Measurements from ENCODE around the gene KCNS1. TPM values are rescaled to one million over a fixed set of nuclear protein-coding genes. Genes with fewer than 3 reads are reported as not detected.

Gene KCNS1
- total RNA-seq, 1 donor from 2014 or later = 0.49 TPM

- intact Hi-C loops (cut with micrococcal nuclease) = no loop called here
- Mint-ChIP-seq H3K4me1 (ENCODE audit: low read depth) (peaks cover 51% of the 10 kb centered on the region), H3K36me3 (ENCODE audit: low read depth) (peaks cover 27% of the 10 kb centered on the region), H3K9me3 (no peaks in the 10 kb centered on the region), H3K4me3 (peak overlapping the region; percentile 15), H3K27me3 (ENCODE audit: insufficient read depth) (no peaks in the 10 kb centered on the region), H3K27ac (peak overlapping the region; percentile 75)
- DNase-seq (ENCODE audit: low spot score) = no peak
Measured at GRCh38 chr20:45049904-45050471, 50.9 kb downstream of the KCNS1 start.

GRCh38 chr20:45049438-45049837 lies 51.5 kb downstream of the KCNS1 start:
- intact Hi-C loops (cut with micrococcal nuclease) = no loop called here
- Mint-ChIP-seq H3K4me1 (ENCODE audit: low read depth) (peaks cover 48% of the 10 kb centered on the region), H3K9me3 (no peaks in the 10 kb centered on the region), H3K27me3 (ENCODE audit: insufficient read depth) (no peaks in the 10 kb centered on the region), H3K27ac (peak overlapping the region; percentile 75), H3K36me3 (ENCODE audit: low read depth) (peaks cover 24% of the 10 kb centered on the region), H3K4me3 (peak overlapping the region; percentile 15)
- no peak for DNase-seq (ENCODE audit: low spot score)

GRCh38 chr20:45047581-45048119 lies 53.3 kb downstream of the KCNS1 start:
- no peak for DNase-seq (ENCODE audit: low spot score)
- Mint-ChIP-seq H3K9me3 (no peaks in the 10 kb centered on the region), H3K27ac (no peak overlapping the region), H3K4me3 (no peak overlapping the region), H3K27me3 (ENCODE audit: insufficient read depth) (no peaks in the 10 kb centered on the region), H3K4me1 (ENCODE audit: low read depth) (peaks cover 47% of the 10 kb centered on the region), H3K36me3 (ENCODE audit: low read depth) (peaks cover 28% of the 10 kb centered on the region)
- intact Hi-C loops (cut with micrococcal nuclease) = no loop called here

GRCh38 chr20:45044601-45045000 lies 56.3 kb downstream of the KCNS1 start:
- no peaks in the 10 kb centered on the region for H3K27me3 Mint-ChIP-seq (ENCODE audit: insufficient read depth)
- intact Hi-C loops (cut with micrococcal nuclease) = loop anchor here (1.0 kb wide), 4 partner anchors 9 to 247 kb away; no protein-coding TSS in a partner anchor
- H3K27ac Mint-ChIP-seq = no peak overlapping the region
- no peak for DNase-seq (ENCODE audit: low spot score)
- H3K4me1 Mint-ChIP-seq (ENCODE audit: low read depth) = peaks cover 49% of the 10 kb centered on the region
- H3K9me3 Mint-ChIP-seq = no peaks in the 10 kb centered on the region
- no peak overlapping the region for H3K4me3 Mint-ChIP-seq
- peaks cover 36% of the 10 kb centered on the region for H3K36me3 Mint-ChIP-seq (ENCODE audit: low read depth)

- H3K4me3 Mint-ChIP-seq = no peak overlapping the region
- intact Hi-C loops (cut with micrococcal nuclease) = loop anchor here (1.0 kb wide), 4 partner anchors 9 to 247 kb away; no protein-coding TSS in a partner anchor
- no peaks in the 10 kb centered on the region for H3K9me3 Mint-ChIP-seq
- peak overlapping the region; percentile 58 for H3K27ac Mint-ChIP-seq
- peak; percentile 21 for DNase-seq (ENCODE audit: low spot score)
- H3K27me3 Mint-ChIP-seq (ENCODE audit: insufficient read depth) = no peaks in the 10 kb centered on the region
- peaks cover 49% of the 10 kb centered on the region for H3K4me1 Mint-ChIP-seq (ENCODE audit: low read depth)
- peaks cover 36% of the 10 kb centered on the region for H3K36me3 Mint-ChIP-seq (ENCODE audit: low read depth)
Measured at GRCh38 chr20:45044084-45044573, 56.8 kb downstream of the KCNS1 start.

GRCh38 chr20:45042978-45043377 lies 57.9 kb downstream of the KCNS1 start:
- no peaks in the 10 kb centered on the region for H3K27me3 Mint-ChIP-seq (ENCODE audit: insufficient read depth)
- H3K4me1 Mint-ChIP-seq (ENCODE audit: low read depth) = peaks cover 46% of the 10 kb centered on the region
- no peak for DNase-seq (ENCODE audit: low spot score)
- H3K27ac Mint-ChIP-seq = peak overlapping the region; percentile 10
- peaks cover 33% of the 10 kb centered on the region for H3K36me3 Mint-ChIP-seq (ENCODE audit: low read depth)
- intact Hi-C loops (cut with micrococcal nuclease) = no loop called here
- no peaks in the 10 kb centered on the region for H3K9me3 Mint-ChIP-seq
- H3K4me3 Mint-ChIP-seq = no peak overlapping the region

Other genes starting within 250 kb of the KCNS1 start
- gene YWHAB, start 215.4 kb downstream of the KCNS1 start, total RNA-seq = 230 and 246 TPM in 2 replicates
- gene PABPC1L, start 191.1 kb downstream of the KCNS1 start, total RNA-seq = 101 and 106 TPM in 2 replicates
- gene TOMM34, start 140.7 kb downstream of the KCNS1 start, total RNA-seq = 53.0 and 55.4 TPM in 2 replicates
- gene STK4, start 134.6 kb downstream of the KCNS1 start, total RNA-seq = 149 and 155 TPM in 2 replicates
- gene WFDC5, start 14.0 kb upstream of the KCNS1 start, total RNA-seq = 0.27 TPM in 1 of 2 replicates, not detected in the other
- not detected in 2 replicates for gene WFDC12, start 23.3 kb upstream of the KCNS1 start, total RNA-seq
- gene PI3, start 73.8 kb upstream of the KCNS1 start, total RNA-seq = not detected in 2 replicates
- not detected in 2 replicates for gene SEMG1, start 105.9 kb upstream of the KCNS1 start, total RNA-seq
- not detected in 2 replicates for gene SEMG2, start 120.2 kb upstream of the KCNS1 start, total RNA-seq
- not detected in 2 replicates for gene SLPI, start 153.4 kb upstream of the KCNS1 start, total RNA-seq
- 0.18 TPM in 1 of 2 replicates, not detected in the other for gene RBPJL, start 205.7 kb upstream of the KCNS1 start, total RNA-seq
- 2.0 and 2.1 TPM in 2 replicates for gene MATN4, start 207.2 kb upstream of the KCNS1 start, total RNA-seq
- 220 and 222 TPM in 2 replicates for gene SDC4, start 247.3 kb upstream of the KCNS1 start, total RNA-seq

Measured in activated T-helper 1 cell treated with anti-CD3 and anti-CD28 coated beads, Interleukin-12 subunit alpha, Interleukin-12 subunit beta, Interleukin-2, Interleukin-4 antibody, amounts not matched to agents 30 ng/mL and 10 ng/mL and 1 ng/mL, durations not matched to agents 14 hours and 24 hours and 36 hours (primary cell).